Panc1 (cell line): Measurements from ENCODE around the gene KRT38. TPM values are rescaled to one million over a fixed set of nuclear protein-coding genes. Genes with fewer than 3 reads are reported as not detected.

Experiments used
- ATAC-seq: fragments of 200-7000 bp; cut with Tn5 transposase; 2 replicates; pipeline ENCODE4 v1.9.1; 2020; ENCODE audit warnings: mild to moderate bottlenecking, moderate library complexity
- BruUV-seq: library from RNA; stranded (reverse); fragments of 400-500 nt; replicated peaks from 2 replicates; lab custom pipeline; 2021; lab: Mats Ljungman, UMichigan
- CTCF ChIA-PET: fragments of 300-600 bp; sonication (Branson Sonifier 250); formaldehyde crosslinking; loops from one replicate; lab custom pipeline; 2022; ENCODE audit warnings: antibody characterized with exemption; lab: Charles Lee
- POLR2A ChIA-PET: fragments of 300-600 bp; sonication (Branson Sonifier 250); formaldehyde crosslinking; loops from one replicate; lab custom pipeline; 2022; ENCODE audit warnings: antibody characterized with exemption; lab: Charles Lee
- DNase-seq: peaks from one replicate; pipeline ENCODE4 v3.0.0-alpha.2; 2010; ENCODE audit warnings: low read depth, low spot score
- H3K27ac ChIP-seq: 2 replicates; pipeline ENCODE4 v1.5.1; 2011; ENCODE audit warnings: mild to moderate bottlenecking, low read length, inconsistent platforms
- H3K27me3 ChIP-seq: fragments of 200-500 bp; sonication (Bioruptor generic); 2 replicates; pipeline ENCODE4 v1.6.0; 2014; ENCODE audit warnings: low read length, inconsistent platforms; ENCODE audit not compliant: control insufficient read depth, insufficient read depth
- H3K36me3 ChIP-seq: fragments of 200-500 bp; sonication (Bioruptor generic); 2 replicates; pipeline ENCODE4 v1.5.1; 2014; ENCODE audit warnings: inconsistent platforms, mild to moderate bottlenecking, low read length, moderate library complexity; ENCODE audit not compliant: control insufficient read depth, insufficient read depth
- H3K4me1 ChIP-seq: 2 replicates; pipeline ENCODE4 v1.5.1; 2011; ENCODE audit warnings: inconsistent platforms, mild to moderate bottlenecking, low read length, moderate library complexity; ENCODE audit not compliant: control insufficient read depth, insufficient read depth
- H3K4me3 ChIP-seq, 2 experiments: 2 replicates each; pipeline ENCODE4 v1.5.1; 2011 to 2012; ENCODE audit warnings: low read depth in 2 of 2, low read length in 2 of 2, mild to moderate bottlenecking in 2 of 2, inconsistent platforms in 1 of 2, moderate library complexity in 1 of 2
- H3K9me3 ChIP-seq: fragments of 200-500 bp; sonication (Bioruptor generic); 2 replicates; pipeline ENCODE4 v1.5.1; 2014; ENCODE audit warnings: low read depth, mild to moderate bottlenecking, inconsistent platforms, low read length, moderate library complexity; ENCODE audit not compliant: control insufficient read depth, insufficient read depth
- CTCF ChIP-seq: fragments of 450-650 bp; IDR thresholded peaks from 2 replicates; pipeline ENCODE4 v1.5.1; 2017; ENCODE audit warnings: mild to moderate bottlenecking
- POLR2AphosphoS5 ChIP-seq: IDR thresholded peaks from 2 replicates; pipeline ENCODE4 v1.6.1; 2012; ENCODE audit warnings: mild to moderate bottlenecking, low read depth, low read length, moderate library complexity
- SIN3A ChIP-seq: IDR thresholded peaks from 2 replicates; pipeline ENCODE4 v1.6.1; 2012; ENCODE audit warnings: low read depth, mild to moderate bottlenecking, low read length, moderate library complexity, borderline replicate concordance; ENCODE audit not compliant: insufficient read depth
- TCF7L2 ChIP-seq: IDR thresholded peaks from 2 replicates; pipeline ENCODE4 v1.6.1; 2011; ENCODE audit warnings: mild to moderate bottlenecking, low read depth, low read length, inconsistent platforms
- in situ Hi-C: cut with HindIII; loops from 2 replicates; pipeline ENCODE4 v1.10.0; 2016; ENCODE audit warnings: low sequenced_read_pairs, low pct_unique_long_range_greater_than_20kb
- intact Hi-C: fragments of 100-400 bp; cut with micrococcal nuclease; formaldehyde crosslinking; loops from one replicate; pipeline ENCODE4 v1.10.0; 2022; ENCODE audit not compliant: unreplicated experiment
- total RNA-seq: library from RNA; stranded (reverse); gene quantifications from one replicate; pipeline ENCODE4 v1.2.1, GENCODE V29; 2021; ENCODE audit not compliant: unreplicated experiment
- TF ChIP-seq, protein P1 (sequence below), 2 experiments: IDR thresholded peaks; 2 replicates each; pipeline ENCODE4 v1.6.1; 2011 to 2012; ENCODE audit warnings: low read depth in 2 of 2, control low read depth in 1 of 2, low read length in 1 of 2, mild to moderate bottlenecking in 1 of 2, moderate library complexity in 1 of 2; ENCODE audit not compliant: insufficient read depth in 1 of 2

Gene KRT38
- total RNA-seq, 1 experiment from 2014 or later: not detected

DNA sequence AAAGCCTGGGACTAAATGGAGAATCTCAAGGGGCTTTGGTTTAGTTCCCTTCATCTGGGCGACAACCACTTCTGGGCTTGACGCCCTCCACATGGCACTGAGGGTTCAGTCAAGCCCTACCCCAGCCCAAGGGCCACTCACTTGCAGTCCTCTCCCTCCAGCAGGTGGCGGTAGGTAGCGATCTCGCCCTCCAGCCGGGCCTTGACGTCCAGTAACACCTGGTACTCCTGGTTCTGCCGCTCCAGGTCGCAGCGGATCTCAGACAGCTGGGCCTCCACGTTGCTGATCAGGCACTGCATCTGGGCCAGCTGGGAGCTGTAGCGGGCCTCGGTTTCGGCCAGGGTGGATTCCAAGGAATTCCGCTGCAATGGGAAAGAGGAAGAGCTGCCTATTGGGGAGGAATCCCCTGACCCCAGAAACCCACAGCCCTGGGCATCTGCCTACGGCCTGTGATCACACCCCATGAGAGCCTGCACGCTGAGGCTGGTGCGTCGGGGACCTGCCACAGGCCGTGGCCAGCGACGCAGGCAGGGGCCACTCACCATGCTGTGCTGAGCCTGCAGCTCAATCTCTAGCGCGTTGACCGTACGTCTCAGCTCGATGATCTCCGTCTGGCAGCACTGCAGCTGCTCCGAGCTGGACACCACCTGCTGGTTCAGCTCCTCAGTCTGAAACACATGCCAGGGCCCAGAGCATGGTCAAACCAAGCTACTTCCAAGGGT is 46.2 kb upstream of the KRT38 start:
- TF ChIP-seq TCF7L2 (no peak), SIN3A (no peak), POLR2AphosphoS5 (no peak), CTCF (no peak)
- TF ChIP-seq, protein P1, sequence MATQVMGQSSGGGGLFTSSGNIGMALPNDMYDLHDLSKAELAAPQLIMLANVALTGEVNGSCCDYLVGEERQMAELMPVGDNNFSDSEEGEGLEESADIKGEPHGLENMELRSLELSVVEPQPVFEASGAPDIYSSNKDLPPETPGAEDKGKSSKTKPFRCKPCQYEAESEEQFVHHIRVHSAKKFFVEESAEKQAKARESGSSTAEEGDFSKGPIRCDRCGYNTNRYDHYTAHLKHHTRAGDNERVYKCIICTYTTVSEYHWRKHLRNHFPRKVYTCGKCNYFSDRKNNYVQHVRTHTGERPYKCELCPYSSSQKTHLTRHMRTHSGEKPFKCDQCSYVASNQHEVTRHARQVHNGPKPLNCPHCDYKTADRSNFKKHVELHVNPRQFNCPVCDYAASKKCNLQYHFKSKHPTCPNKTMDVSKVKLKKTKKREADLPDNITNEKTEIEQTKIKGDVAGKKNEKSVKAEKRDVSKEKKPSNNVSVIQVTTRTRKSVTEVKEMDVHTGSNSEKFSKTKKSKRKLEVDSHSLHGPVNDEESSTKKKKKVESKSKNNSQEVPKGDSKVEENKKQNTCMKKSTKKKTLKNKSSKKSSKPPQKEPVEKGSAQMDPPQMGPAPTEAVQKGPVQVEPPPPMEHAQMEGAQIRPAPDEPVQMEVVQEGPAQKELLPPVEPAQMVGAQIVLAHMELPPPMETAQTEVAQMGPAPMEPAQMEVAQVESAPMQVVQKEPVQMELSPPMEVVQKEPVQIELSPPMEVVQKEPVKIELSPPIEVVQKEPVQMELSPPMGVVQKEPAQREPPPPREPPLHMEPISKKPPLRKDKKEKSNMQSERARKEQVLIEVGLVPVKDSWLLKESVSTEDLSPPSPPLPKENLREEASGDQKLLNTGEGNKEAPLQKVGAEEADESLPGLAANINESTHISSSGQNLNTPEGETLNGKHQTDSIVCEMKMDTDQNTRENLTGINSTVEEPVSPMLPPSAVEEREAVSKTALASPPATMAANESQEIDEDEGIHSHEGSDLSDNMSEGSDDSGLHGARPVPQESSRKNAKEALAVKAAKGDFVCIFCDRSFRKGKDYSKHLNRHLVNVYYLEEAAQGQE (IDR thresholded peaks at IDR 0.05; ENCODE audit: insufficient read depth in 1 of 2, low read depth in 2 of 2, low read length in 1 of 2): no peak
- Histone ChIP-seq H3K4me1 (peaks cover 32% of the 10 kb centered on the region), H3K9me3 (no peaks in the 10 kb centered on the region), H3K27ac (no peak overlapping the region), H3K4me3 (no peak overlapping the region), H3K27me3 (no peaks in the 10 kb centered on the region), H3K36me3 (no peaks in the 10 kb centered on the region)
- intact Hi-C loops: no loop called here
- in situ Hi-C loops: no loop called here
- ChIA-PET POLR2A (interaction anchor here (0.5 kb wide), 1 partner anchor 43 kb away, joined by 3 read pairs; no protein-coding TSS in a partner anchor), CTCF (no interaction called here)
- BruUV-seq: no TSS peak
- ATAC-seq: no peak
- no peak for DNase-seq

DNA sequence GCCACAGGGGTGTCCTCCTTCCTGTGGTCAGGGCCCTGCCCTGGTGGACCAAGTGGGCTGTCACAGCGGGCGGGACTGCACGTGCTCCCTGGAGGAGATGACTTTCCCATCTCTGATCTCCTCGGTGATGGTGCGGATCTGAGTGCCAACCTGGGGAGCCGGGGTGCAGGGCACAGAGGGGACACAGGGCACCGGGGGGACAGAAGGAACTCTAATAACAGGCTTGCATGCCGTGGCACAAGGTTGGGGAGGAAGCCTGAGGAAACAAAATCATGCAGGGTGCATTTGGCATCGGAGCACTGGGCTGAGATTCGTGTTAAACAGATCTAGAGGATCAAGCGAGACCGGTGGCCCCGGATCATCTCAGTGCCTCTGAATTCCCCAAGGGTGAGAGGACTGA is 45.5 kb upstream of the KRT38 start:
- in situ Hi-C loops (no loop called here), intact Hi-C loops (no loop called here)
- Histone ChIP-seq H3K9me3 (no peaks in the 10 kb centered on the region), H3K36me3 (no peaks in the 10 kb centered on the region), H3K4me1 (peaks cover 29% of the 10 kb centered on the region), H3K27ac (no peak overlapping the region), H3K4me3 (no peak overlapping the region), H3K27me3 (no peaks in the 10 kb centered on the region)
- ATAC-seq (no peak), DNase-seq (no peak)
- BruUV-seq: no TSS peak
- CTCF ChIA-PET: no interaction called here
- TF ChIP-seq POLR2AphosphoS5 (no peak), CTCF (no peak)
- POLR2A ChIA-PET: interaction anchor here (0.5 kb wide), 1 partner anchor 42 kb away, joined by 3 read pairs; no protein-coding TSS in a partner anchor
